HG03108 (cell line): ENCODE results near the gene RBM41.
"Not testable (repeated sequence)": the region's sequence is repeated elsewhere in the genome, so short reads cannot be mapped to it uniquely, and the experiment has no call there.

Source experiments
- ATAC-seq: cut with Tn5 transposase; IDR thresholded peaks from one replicate; pipeline ENCODE4 v1.9.1; 2021; ENCODE audit warnings: moderate library complexity; ENCODE audit not compliant: unreplicated experiment

RBM41 gene

DNA sequence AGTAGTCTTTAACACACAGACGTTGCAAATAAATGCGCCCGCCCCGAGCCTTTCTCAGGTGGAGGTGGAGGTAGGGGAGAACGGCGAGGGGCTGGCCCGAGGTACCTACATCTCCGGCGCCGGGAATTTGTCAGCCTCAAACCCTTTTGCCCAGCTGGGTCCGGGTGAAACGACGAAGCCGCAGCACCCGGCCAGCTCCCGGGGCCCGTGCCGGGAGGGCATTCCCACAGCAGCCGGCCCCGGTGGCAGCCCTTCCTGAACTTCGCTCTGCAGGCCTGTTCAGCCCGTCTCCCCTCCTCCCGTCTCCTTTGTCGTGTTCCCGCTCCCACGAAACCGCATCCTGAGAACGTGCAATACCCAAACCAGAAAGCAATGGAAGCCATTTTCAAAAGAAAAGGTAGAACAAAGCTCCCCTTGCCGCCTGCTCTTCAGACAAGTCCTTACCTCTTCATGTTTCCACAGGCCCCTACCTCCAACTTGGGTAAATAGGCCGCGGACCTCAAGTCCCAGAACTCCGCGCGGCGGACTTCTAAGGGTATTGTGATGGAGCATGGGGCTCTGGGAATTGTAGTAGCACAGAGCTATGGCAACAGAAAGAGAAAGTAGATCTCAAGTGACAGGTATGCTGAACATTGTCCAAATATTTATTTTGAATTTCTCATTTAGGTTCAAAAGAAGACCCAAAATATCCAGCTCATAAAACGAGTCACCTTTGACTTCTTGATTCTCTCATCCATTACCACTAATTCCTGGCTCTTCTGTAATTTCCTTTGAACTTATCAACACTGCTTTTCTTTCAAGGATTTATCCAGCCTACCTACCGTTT is at the start of gene RBM41:
RBM41 (minus strand) TSS at position 501 of the 826 bp plus-strand sequence; CDS start at position 452, 49 bp downstream.
- peak; percentile 100 for ATAC-seq

DNA sequence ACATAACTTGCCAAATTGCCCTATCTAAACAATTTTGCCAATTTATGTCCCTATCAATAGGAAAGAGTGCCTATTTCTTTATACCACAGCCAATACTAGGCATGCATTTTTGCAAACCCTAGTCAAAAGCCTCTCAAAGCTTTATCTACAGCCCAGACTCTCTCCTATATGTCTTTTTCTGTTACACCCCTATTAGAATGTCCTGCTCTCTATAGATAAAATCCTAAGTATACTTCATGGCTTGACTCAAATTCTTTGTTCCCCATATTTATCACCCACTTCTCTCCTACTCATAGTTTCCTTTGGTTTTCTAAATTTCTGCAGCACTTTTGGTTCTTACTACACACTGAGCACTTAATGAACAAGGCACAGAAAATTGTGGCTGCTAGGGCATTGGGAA is 49.6 kb upstream of the RBM41 start:
- ATAC-seq, result no peak

DNA sequence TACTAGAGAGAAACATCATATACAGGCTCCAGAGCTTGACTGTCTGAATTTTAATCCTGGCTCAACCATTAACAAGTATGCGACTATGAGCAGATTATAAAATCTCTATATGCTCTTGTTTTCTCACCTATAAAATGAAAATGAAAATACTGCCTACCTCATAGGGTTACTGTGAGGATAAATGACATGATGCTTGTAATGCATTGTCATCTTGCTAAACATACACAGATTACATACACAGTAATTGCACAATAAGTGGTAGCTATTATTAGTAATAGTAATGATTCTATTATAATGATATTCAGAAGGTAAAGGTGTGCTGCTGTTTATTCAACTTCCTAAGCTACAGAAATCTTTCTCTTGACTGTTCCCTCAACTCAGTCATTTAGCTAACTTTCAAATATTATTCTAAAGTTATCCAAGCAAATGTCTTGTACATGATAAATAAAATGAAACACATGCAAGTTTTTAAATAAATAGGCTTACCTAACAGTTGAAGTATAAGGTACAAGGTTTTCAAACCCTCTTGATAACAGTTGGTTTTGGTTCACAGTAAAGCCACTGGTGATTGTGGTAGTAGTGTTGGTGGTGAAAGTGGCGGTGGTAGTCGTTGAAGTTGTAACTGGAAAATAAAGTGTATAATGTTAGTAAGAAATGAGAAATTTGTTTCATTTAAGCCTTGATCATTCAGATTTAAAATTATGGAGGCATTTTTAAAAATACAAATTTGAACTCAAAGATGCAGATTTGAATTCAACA is 48.7 kb upstream of the RBM41 start:
- no peak for ATAC-seq

DNA sequence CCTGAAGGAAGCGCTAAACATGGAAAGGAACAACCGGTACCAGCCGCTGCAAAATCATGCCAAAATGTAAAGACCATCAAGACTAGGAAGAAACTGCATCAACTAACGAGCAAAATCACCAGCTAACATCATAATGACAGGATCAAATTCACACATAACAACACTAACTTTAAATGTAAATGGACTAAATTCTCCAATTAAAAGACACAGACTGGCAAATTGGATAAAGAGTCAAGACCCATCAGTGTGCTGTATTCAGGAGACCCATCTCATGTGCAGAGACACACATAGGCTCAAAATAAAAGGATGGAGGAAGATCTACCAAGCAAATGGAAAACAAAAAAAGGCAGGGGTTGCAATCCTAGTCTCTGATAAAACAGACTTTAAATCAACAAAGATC is 39.0 kb upstream of the RBM41 start:
- ATAC-seq, result not testable (repeated sequence)

DNA sequence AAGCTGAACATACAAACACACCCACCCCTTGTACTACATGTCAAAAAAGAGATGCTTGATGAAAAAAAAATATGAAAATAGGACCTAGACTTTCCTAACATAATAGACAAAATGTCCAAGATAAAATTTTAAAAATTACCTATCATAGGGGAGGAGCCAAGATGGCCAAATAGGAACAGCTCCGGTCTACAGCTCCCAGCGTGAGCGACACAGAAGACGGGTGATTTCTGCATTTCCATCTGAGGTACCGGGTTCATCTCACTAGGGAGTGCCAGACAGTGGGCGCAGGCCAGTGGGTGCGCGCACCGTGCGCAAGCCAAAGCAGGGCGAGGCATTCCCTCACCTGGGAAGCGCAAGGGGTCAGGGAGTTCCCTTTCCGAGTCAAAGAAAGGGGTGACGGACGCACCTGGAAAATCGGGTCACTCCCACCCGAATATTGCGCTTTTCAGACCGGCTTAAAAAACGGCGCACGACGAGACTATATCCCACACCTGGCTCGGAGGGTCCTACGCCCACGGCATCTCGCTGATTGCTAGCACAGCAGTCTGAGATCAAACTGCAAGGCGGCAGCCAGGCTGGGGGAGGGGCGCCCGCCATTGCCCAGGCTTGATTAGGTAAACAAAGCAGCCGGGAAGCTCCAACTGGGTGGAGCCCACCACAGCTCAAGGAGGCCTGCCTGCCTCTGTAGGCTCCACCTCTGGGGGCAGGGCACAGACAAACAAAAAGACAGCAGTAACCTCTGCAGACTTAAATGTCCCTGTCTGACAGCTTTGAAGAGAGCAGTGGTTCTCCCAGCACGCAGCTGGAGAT is 37.2 kb upstream of the RBM41 start:
- not testable (repeated sequence) for ATAC-seq

DNA sequence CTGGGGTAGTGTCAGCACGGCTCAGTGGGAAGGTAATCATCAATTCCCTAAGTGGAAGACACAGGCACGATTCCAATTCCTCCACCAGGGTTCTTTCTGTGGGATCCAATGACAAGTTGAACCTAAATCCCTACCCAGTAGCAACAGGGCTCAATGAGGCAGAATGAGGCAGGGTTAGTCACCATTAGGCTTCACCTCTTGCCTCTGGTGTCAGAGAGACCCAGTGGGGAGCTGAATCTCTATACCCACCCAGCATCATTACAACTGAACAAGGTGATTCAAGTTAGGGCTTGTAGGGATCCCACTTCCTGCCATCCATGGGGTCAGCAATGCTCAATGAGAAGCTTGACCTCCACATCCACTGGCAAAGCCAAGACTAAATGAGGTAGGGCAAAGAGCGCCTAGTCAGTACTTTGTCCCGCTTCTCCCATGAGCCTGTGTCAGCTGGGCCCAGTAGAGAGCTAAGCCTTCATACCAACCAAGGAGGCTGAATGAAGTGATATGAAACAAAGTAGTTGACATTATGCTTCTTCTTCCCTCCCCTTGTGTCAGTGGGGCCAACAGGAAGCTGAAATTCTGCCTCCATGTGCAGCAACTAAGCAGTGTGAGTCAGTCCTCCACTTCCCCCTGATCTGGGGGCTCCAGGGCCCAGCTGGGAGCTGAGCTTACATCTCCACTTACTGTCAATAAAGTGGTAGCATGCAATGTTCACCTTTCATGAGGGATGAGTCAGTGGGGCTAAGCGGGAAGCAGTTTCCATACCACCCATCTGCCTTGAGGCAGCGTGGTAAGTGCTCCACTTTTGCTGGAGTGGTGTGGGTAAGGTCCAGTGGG is 36.4 kb upstream of the RBM41 start:
- no peak for ATAC-seq

DNA sequence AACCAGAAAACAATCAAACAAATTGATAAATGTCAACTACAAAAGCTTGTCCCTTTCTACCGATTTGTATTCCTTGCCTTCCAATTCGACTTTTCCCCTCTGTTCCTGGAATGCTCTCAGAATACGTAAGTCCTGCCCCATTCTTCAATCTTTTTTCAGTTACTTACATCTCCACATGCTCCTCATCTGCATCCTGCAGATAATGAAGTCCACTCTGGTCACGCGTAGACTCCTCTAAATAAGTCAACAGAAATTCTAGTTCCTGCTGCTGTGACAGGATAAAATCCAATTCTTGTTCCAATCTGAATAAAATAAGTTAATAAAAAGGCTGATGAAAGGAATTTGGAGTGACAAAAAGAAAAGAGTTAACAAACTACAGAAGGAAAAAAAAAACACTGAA is 34.4 kb upstream of the RBM41 start:
- ATAC-seq, result no peak

DNA sequence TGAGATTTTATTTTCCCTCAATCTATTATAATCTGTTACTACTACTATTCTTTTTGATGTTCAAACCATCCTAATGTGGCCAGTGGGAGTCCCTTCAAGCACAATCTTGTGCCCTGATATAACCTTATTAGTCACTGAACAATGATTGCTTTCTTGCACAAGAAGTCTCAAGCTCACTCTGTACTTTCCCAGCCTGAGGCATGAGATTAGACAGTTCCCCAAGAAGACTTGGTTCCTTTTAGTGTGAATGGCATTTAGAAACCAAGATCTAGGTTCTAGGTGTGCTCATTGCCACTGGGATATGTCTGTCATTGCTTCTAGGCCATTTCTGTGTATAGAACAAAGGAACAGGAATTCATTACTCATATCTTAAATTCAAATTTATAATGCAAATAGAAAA is 28.0 kb upstream of the RBM41 start:
- no peak for ATAC-seq

DNA sequence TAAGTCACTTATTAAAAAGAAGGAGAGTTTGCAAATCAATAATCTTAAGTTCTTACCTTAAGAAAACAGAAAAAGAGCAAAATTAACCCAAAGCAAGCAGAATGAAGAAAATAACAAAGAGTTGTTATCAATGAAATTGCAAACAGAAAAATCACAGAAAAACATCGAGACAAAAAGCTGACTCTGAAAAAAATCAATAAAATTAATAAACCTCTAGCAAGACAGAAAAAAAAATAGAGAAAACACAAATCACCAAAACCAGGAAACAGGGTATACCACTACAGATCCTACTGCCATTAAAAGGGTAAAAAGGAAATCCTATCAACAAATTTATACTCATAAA is 17.3 kb upstream of the RBM41 start:
- no peak for ATAC-seq

DNA sequence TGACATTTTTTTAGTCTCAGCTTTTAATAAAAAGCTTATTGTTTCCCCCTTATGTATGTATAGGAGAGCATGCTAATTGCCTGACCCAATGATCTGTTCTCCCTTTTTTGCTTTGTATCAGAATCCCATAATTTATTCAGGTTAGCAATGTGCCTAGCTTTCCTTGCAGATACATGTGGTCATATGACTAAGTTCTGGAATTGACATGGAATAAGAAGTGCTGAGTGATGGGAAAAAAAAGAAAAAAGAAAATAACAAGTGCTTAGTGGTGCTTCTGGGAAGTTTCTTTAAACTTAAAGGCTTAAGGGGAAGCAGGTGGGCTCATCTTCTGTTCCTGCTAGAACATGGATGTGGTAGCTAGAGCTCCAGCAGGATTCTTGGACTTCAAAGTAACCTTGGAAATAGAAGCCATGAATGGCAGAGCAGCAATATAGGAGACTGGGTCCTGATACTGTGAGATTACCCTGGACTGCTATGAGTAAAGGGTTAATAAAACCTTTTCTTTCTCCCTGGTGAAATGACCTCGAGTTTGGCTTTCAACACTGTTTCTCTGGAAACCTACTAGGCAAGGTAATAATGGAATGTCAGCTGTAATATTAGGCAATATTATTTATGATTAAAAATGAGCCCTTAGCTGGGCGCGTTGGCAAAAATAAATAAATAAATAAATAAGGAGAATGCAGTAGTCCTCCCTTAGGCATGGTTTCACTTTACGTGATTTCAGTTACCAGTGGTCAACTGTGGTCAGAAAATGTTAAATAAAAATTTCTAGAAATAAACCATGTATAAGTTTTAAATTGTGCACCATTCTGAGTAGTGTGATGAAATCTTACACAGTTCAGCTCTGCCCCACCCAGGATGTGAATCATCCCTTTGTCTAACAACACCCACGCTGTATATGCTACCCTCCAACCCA is 16.7 kb upstream of the RBM41 start:
- no peak for ATAC-seq

DNA sequence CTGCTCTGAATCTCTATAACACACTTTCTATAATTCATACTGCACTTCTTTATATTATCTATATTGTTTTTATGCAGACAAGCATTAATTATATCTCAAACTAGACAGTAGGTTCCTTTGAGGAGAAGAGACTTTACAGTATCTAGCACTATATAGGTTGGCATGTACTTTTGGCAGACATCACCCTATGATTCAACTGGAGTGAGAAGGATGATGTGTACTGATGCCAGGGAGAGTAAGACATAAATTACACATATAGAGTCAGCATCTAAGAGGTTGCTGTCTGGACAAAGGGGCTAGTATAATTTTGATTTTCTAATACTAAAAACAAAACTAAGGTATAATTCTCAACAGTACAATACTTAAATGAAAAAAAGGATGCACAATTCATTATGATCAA is 5.1 kb upstream of the RBM41 start:
- ATAC-seq, result no peak

DNA sequence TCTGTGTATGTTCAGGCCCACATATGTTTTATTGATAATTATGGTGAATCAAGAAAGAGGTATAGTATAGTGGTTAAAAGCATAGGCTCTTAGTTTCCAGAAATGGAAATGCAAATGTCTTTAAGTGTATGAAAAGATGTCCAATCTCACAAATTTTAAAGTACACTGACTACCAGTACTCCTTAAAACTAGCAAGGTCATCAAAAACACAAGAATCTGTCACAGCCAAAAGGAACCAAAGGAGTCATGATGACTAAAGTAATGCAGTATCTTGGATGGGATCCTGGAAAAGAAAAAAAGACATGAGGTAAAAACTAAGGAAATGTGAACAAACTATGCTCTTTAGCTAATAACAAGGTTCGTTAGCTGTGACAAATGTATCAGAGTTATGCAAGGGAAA is 661 bp upstream of the RBM41 start:
- no peak for ATAC-seq

DNA sequence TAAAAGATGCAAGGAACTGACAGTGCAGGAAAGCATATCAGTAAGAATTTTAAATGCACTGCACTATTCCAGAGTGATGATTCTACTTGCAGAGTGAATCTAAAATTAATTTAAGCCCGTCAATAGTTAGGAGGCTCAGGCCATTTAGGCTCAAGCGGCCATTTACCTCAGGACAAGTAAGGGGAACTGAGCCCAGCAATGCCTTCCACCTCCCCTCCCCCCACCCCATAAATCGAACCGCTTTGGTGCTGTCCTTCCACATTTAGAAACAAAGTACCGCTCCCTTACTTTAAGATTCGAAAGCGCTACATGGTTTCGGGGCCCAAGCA is 665 bp downstream of the RBM41 start:
- ATAC-seq, result peak; percentile 18

DNA sequence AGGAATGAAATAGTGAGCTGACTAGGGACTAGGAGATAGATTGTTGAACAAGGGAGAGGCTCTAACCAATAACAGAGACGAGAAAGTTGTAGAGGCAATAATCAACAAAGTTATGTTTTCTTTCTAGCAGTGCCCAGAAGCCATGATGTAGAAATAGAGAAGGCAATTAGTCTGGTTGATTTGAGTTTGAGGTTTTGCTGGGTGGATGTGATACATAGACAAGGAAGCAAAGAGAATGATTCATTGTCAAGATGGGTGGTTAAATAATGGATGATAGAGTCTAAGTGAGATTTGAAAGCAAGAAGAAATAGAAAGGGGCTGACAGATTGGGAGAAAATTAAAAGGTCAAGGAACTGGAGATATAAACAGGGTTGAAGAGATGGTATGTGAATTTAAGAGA is 11.2 kb downstream of the RBM41 start:
- no peak for ATAC-seq

DNA sequence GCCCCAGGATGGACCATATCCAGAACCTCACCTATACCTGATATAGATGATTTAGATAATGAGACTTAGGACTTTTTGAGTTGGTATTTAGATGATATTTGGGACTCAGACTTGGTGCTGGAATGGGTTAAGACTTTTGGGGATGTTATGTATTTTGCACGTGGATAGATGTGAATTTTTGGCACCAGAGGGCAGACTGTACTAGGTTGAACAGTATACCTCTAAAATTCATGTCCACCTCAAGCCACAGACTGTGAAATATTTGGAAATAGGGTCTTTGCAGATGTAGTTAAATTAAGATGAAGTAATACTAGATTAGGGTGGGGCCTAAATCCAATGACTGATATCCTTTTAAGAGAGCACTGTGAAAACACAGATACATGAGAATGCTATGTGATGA is 15.6 kb downstream of the RBM41 start:
- ATAC-seq, result no peak

DNA sequence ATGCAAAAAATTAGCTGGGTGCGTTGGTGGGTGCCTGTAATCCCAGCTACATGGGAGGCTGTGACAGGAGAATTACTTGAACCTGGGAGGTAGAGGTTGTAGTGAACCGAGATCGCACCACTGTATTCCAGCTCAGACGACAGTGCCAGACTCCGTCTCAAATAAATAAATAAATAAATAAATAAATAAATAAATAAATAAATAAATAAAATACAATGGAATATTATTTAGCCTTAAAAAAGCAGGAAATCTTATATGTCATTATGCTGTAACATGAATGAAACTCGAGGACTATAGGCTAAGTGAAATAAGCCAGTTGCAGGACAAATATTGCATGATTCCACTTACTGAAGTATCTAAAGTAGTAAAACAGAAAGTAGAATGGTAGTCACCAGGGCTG is 42.5 kb downstream of the RBM41 start:
- ATAC-seq, result no peak

DNA sequence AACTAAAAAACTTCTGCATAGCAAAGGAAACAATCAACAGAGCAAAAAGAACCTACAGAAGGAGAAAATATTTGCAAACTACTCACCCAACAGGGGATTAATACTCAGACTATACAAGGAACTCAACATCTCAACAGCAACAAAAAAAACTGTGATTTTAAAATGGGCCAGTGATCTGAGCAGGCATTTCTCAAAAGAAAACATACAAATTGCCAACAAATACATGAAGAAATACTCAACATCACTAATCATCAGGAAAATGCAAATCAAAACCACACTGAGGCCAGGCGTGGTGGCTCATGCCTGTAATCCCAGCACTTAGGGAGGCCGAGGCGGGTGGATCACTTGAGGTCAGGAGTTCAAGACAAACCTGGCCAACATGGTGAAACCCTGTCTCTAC is 60.9 kb downstream of the RBM41 start:
- not testable (repeated sequence) for ATAC-seq

DNA sequence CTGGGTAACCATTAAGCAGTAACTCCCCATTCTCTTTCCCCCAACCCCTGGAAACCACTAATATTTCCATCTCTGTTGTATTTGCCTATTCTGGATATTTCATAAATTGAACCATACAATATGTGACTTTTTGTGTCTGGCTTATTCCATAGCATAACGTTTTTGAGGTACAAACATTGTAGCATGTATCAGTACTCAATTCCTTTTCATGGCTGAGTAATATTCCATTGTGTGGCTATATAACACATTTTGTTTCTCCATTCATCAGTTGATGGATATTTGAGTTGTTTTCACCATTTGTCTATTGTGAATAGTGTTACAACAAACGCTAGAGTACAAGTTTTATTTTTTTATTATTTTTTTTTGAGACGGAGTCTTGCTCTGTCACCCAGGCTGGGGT is 63.6 kb downstream of the RBM41 start:
- ATAC-seq, result no peak

DNA sequence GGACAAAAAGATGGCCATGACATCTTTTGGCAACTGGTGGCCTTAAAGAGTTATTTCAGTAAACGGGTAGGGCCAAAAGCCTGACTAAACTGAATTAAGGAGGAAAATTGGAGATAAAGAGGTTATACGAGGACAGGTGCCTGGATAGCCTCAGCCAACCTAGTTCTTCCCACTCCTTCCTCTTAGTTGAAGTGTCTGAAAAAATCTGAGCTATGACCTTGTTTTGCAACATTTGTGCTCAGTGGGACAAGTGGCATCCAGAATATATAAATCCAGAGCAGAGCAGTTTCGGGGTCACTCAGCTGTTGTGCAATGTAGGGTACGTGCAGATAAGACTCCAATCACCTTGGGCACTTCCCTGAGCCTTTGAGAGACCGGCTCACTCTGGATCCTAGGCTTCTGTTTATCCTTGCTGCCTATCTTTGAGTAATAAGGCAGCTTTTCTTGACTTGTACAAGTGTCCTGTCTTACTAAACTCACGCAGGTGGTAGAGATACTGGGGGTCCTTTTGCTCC is 68.4 kb downstream of the RBM41 start:
- no peak for ATAC-seq

DNA sequence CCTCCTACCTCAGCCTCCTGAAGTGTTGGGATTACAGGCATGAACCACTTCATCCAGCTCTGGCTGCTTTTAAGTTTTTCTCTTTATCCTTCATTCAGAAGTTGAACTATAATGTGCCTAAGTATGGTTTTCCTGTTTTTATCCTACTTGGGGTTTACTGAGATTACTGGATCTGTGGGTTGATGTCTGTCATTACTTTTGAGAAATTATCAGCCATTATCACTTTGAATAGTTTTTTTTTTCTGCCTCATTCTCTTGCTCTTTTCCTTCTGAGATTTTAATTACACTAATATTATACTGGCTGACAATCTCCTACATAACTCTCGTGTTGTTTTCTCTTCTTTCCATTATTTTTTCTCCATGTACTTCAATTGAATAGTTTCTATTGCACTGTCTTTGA is 71.0 kb downstream of the RBM41 start:
- ATAC-seq, result no peak
